Prostate gland (tissue), 2 donors: ENCODE results near the gene POMGNT2. TPM values are rescaled to one million over a fixed set of nuclear protein-coding genes. Genes with fewer than 3 reads are reported as not detected.

Experiments used
- DNase-seq: peaks from one replicate; pipeline ENCODE4 v3.0.0-alpha.2; 2019; ENCODE audit warnings: low spot score
- H3K27ac ChIP-seq, 2 donors: fragments of 200-600 bp; sonication (generic); 2 replicates each; pipeline ENCODE4 v1.5.1; 2017 to 2019
- H3K27me3 ChIP-seq: fragments of 200-600 bp; sonication (generic); replicated peaks from 2 replicates; pipeline ENCODE4 v1.5.1; 2019; ENCODE audit not compliant: insufficient read depth
- H3K36me3 ChIP-seq, 2 donors: fragments of 200-600 bp; sonication (generic); 1 replicate in 1 of 2; 2 replicates in 1 of 2; pipeline versions ENCODE4 v1.5.1 to v1.8.1; 2017 to 2019
- H3K4me1 ChIP-seq: fragments of 200-600 bp; sonication (generic); replicated peaks from 2 replicates; pipeline ENCODE4 v1.5.1; 2019
- H3K4me3 ChIP-seq, 2 donors: fragments of 200-600 bp; sonication (generic); 2 replicates each; pipeline ENCODE4 v1.5.1; 2017 to 2019
- H3K9me3 ChIP-seq: fragments of 200-600 bp; sonication (generic); 2 replicates; pipeline ENCODE4 v1.5.1; 2017
- POLR2A ChIP-seq: fragments of 450-650 bp; IDR thresholded peaks from one replicate; pipeline ENCODE4 v1.6.1; 2016; ENCODE audit warnings: antibody characterized with exemption, mild to moderate bottlenecking
- POLR2AphosphoS5 ChIP-seq: sonication (generic); formaldehyde crosslinking; IDR thresholded peaks from one replicate; pipeline ENCODE4 v1.6.1; 2017; ENCODE audit warnings: antibody characterized with exemption
- WGBS: methylation state at CpG from one replicate; pipeline ENCODE4 v1.1.5; 2018; 5-methylcytosine and 5-hydroxymethylcytosine counted together
- intact Hi-C: fragments of 100-400 bp; cut with DNase I; formaldehyde crosslinking; loops from one replicate; pipeline ENCODE4 v1.14.2; 2022
- total RNA-seq, 2 donors: library from RNA; depleted of rRNA; stranded (reverse); fragments of >200 nt; gene quantifications; one replicate each; pipeline ENCODE4 v1.1.0, GENCODE V29; 2016
- TF ChIP-seq, protein P1 (sequence below), 4 experiments: fragments of 200-600 bp in 2 of 4; fragments of 450-650 bp in 2 of 4; sonication (generic) in 2 of 4; IDR thresholded peaks; 1 replicate in 3 of 4; 2 replicates in 1 of 4; pipeline ENCODE4 v1.5.1; 2016 to 2019; ENCODE audit warnings: antibody characterized with exemption in 4 of 4, mild to moderate bottlenecking in 2 of 4, moderate library complexity in 2 of 4

POMGNT2 gene
- total RNA-seq, 2 donors from 2014 or later = 20.7 to 46.5 TPM

DNA sequence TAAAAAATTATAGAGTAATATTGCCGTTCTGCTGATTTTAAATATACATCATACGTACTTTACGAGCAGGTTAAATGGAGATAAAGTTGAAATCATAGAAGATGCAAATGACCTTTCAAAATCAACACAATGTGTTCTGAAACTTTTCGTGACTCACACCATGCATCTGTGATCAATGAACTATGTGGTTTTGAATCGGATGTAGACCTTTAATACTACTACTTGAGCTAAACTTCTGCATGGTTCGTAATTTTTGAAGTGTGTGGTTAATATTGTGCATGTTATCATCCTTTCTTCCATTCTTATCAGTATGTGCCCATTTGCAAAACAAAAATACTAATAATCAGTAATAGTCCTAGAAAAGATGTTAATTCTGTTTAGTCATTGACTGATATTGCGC lies 67.9 kb downstream of the POMGNT2 start:
- Histone ChIP-seq H3K27ac (no peak overlapping the region), H3K4me1 (no peaks in the 10 kb centered on the region), H3K4me3 (no peak overlapping the region), H3K27me3 (no peaks in the 10 kb centered on the region), H3K36me3 (no peaks in the 10 kb centered on the region), H3K9me3 (no peaks in the 10 kb centered on the region)
- no peak for DNase-seq
- WGBS = 86% methylated on average over 7 of the region's 7 CpGs
- intact Hi-C loops = no loop called here
- TF ChIP-seq POLR2AphosphoS5 (no peak), POLR2A (no peak)
- TF ChIP-seq, protein P1, sequence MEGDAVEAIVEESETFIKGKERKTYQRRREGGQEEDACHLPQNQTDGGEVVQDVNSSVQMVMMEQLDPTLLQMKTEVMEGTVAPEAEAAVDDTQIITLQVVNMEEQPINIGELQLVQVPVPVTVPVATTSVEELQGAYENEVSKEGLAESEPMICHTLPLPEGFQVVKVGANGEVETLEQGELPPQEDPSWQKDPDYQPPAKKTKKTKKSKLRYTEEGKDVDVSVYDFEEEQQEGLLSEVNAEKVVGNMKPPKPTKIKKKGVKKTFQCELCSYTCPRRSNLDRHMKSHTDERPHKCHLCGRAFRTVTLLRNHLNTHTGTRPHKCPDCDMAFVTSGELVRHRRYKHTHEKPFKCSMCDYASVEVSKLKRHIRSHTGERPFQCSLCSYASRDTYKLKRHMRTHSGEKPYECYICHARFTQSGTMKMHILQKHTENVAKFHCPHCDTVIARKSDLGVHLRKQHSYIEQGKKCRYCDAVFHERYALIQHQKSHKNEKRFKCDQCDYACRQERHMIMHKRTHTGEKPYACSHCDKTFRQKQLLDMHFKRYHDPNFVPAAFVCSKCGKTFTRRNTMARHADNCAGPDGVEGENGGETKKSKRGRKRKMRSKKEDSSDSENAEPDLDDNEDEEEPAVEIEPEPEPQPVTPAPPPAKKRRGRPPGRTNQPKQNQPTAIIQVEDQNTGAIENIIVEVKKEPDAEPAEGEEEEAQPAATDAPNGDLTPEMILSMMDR (IDR thresholded peaks at IDR 0.05) = no peak

GRCh38 chr3:43036621-43037423 lies 69.1 kb downstream of the POMGNT2 start:
- Histone ChIP-seq H3K36me3 (no peaks in the 10 kb centered on the region), H3K27me3 (no peaks in the 10 kb centered on the region), H3K9me3 (no peaks in the 10 kb centered on the region), H3K4me3 (no peak overlapping the region), H3K27ac (no peak overlapping the region), H3K4me1 (no peaks in the 10 kb centered on the region)
- 79% methylated on average over 9 of the region's 9 CpGs for WGBS
- no peak for TF ChIP-seq POLR2A
- TF ChIP-seq POLR2AphosphoS5 = no peak
- TF ChIP-seq, protein P1 (IDR thresholded peaks at IDR 0.05) = no peak
- DNase-seq = no peak
- intact Hi-C loops = no loop called here

DNA sequence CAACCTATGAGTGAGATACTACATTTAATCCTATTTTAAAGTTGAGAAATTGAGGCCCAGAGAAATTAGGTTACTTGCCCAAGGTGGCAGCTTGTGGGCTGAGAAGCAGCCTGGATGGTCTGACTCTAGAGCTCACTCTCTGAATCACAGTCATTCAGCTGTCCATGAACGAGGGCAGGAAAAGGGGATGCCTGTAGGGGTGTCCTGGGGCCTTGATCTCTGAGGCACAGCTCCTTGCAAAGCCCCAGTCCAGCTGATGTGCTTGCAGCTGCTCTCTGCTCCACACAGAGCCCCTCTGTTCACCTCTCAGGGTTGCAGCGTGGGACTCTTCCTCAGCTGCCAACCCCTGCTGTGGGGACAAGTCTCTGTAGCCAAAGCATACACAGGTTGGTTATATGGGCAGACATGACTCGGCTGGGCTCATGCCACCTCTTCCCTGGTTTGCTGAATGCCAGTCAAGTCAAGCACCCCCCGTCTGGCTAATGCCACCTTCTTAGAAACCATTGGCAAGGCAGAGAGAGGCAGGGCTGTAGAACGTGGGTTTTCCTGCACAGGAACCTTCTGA lies 70.0 kb downstream of the POMGNT2 start:
- H3K27ac ChIP-seq = no peak overlapping the region
- H3K27me3 ChIP-seq = no peaks in the 10 kb centered on the region
- H3K4me1 ChIP-seq = no peaks in the 10 kb centered on the region
- no peaks in the 10 kb centered on the region for H3K36me3 ChIP-seq
- H3K4me3 ChIP-seq = no peak overlapping the region
- 75% methylated on average over 5 of the region's 5 CpGs for WGBS
- no peaks in the 10 kb centered on the region for H3K9me3 ChIP-seq
- intact Hi-C loops = no loop called here
- DNase-seq = no peak
- TF ChIP-seq, protein P1 (IDR thresholded peaks at IDR 0.05) = no peak
- TF ChIP-seq POLR2AphosphoS5 (no peak), POLR2A (no peak)

GRCh38 chr3:43034911-43035310 lies 71.0 kb downstream of the POMGNT2 start:
- Histone ChIP-seq H3K9me3 (no peaks in the 10 kb centered on the region), H3K4me1 (no peaks in the 10 kb centered on the region), H3K36me3 (no peaks in the 10 kb centered on the region), H3K27ac (no peak overlapping the region), H3K27me3 (no peaks in the 10 kb centered on the region), H3K4me3 (no peak overlapping the region)
- WGBS = 91% methylated on average over 4 of the region's 4 CpGs
- intact Hi-C loops = no loop called here
- no peak for DNase-seq
- TF ChIP-seq, protein P1 (IDR thresholded peaks at IDR 0.05) = no peak
- TF ChIP-seq POLR2A (no peak), POLR2AphosphoS5 (no peak)

DNA sequence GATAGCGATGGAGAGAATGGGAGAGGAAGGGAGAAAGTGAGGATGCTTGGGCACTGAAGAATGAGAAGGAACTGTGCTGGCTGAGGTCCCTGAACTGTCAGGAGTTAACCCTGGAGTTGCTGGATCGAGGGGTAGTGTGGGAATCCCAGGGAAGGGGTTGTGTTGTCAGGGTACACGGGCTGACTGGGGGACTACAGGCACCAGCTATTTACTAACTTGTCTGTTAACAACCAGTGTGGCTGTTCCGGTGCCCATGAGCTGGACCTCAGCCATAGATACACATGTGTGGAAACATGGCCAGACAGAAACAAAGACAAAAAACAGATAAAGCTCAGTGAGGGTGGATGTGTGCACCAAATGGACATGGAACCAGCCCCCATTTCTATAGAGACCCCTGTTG lies 71.7 kb downstream of the POMGNT2 start:
- Histone ChIP-seq H3K4me1 (no peaks in the 10 kb centered on the region), H3K27me3 (no peaks in the 10 kb centered on the region), H3K36me3 (no peaks in the 10 kb centered on the region), H3K9me3 (no peaks in the 10 kb centered on the region), H3K4me3 (no peak overlapping the region), H3K27ac (no peak overlapping the region)
- no peak for DNase-seq
- no peak for TF ChIP-seq POLR2AphosphoS5
- no peak for TF ChIP-seq POLR2A
- TF ChIP-seq, protein P1 (IDR thresholded peaks at IDR 0.05) = no peak
- intact Hi-C loops = no loop called here
- WGBS = 70% methylated on average over 4 of the region's 4 CpGs
